ENCODE results near the gene RNASEH2C. TPM values are rescaled to one million over a fixed set of nuclear protein-coding genes. Genes with fewer than 3 reads are reported as not detected.

RNASEH2C gene
- total RNA-seq, 4 donors from 2014 or later, result 36.5 to 101 (median 62.4) TPM

- Histone ChIP-seq H3K27ac (no peak overlapping the region), H3K27me3 (no peaks in the 10 kb centered on the region), H3K9me3 (no peaks in the 10 kb centered on the region), H3K36me3 (peaks cover 0 to 67% of the 10 kb centered on the region in 2 donors), H3K4me3 (no peak overlapping the region), H3K4me1 (peaks cover 25 to 32% of the 10 kb centered on the region in 2 donors)
- TF ChIP-seq POLR2A (IDR thresholded peaks at IDR 0.05), result no peak
- TF ChIP-seq CTCF (IDR thresholded peaks at IDR 0.05 in 4 of 5, conservative IDR thresholded peaks at IDR 0.05 in 1 of 5), result no peak
- intact Hi-C loops (cut with DNase I; ENCODE audit: low total_unique reads), result no loop called here
- ATAC-seq (no peak), DNase-seq (no peak)
- in situ Hi-C loops (cut with MboI; ENCODE audit: low sequenced_read_pairs in 4 of 4), result loop anchor here (10.0 to 25.0 kb wide), 2 partner anchors 271 to 278 kb away; no protein-coding TSS in a partner anchor
Observed at GRCh38 chr11:65716302-65716701, 4.3 kb downstream of the RNASEH2C start.

GRCh38 chr11:65714433-65714832 is 6.2 kb downstream of the RNASEH2C start:
- Histone ChIP-seq H3K4me3 (no peak overlapping the region), H3K27ac (no peak overlapping the region), H3K9me3 (no peaks in the 10 kb centered on the region), H3K27me3 (no peaks in the 10 kb centered on the region), H3K36me3 (peaks cover 0 to 64% of the 10 kb centered on the region in 2 donors), H3K4me1 (peaks cover 25 to 28% of the 10 kb centered on the region in 2 donors)
- in situ Hi-C loops (cut with MboI; ENCODE audit: low sequenced_read_pairs in 4 of 4), result loop anchor here (5.0 to 25.0 kb wide), 4 partner anchors 103 to 280 kb away; no protein-coding TSS in a partner anchor
- intact Hi-C loops (cut with DNase I; ENCODE audit: low total_unique reads), result loop anchor here (5.0 kb wide), 1 partner anchor 97 kb away; the partner anchor contains the start of gene PCNX3
- no peak for DNase-seq
- no peak for ATAC-seq
- TF ChIP-seq CTCF (IDR thresholded peaks at IDR 0.05 in 4 of 5, conservative IDR thresholded peaks at IDR 0.05 in 1 of 5), result no peak
- TF ChIP-seq POLR2A (IDR thresholded peaks at IDR 0.05), result no peak

GRCh38 chr11:65713212-65713969 is 7.2 kb downstream of the RNASEH2C start:
- in situ Hi-C loops (cut with MboI; ENCODE audit: low sequenced_read_pairs in 4 of 4) (loop anchor here (5.0 to 25.0 kb wide), 4 partner anchors 104 to 281 kb away; no protein-coding TSS in a partner anchor), intact Hi-C loops (cut with DNase I; ENCODE audit: low total_unique reads) (loop anchor here (2.0 to 5.0 kb wide), 2 partner anchors 67 to 96 kb away; partner anchors contain the start of genes AP5B1 and PCNX3)
- TF ChIP-seq POLR2A (IDR thresholded peaks at IDR 0.05) (no peak), CTCF (IDR thresholded peaks at IDR 0.05 in 4 of 5, conservative IDR thresholded peaks at IDR 0.05 in 1 of 5) (no peak)
- Histone ChIP-seq H3K36me3 (peaks cover 0 to 54% of the 10 kb centered on the region in 2 donors), H3K9me3 (no peaks in the 10 kb centered on the region), H3K27me3 (no peaks in the 10 kb centered on the region), H3K4me3 (peak overlapping the region in 3 of 4 donors; percentile 73 to 97 (median 77)), H3K4me1 (peaks cover 15 to 18% of the 10 kb centered on the region in 2 donors), H3K27ac (peak overlapping the region; percentile 96 to 100 (median 99))
- ATAC-seq, result no peak
- no peak for DNase-seq

- Histone ChIP-seq H3K36me3 (peaks cover 0 to 47% of the 10 kb centered on the region in 2 donors), H3K4me1 (peaks cover 15 to 18% of the 10 kb centered on the region in 2 donors), H3K4me3 (peak overlapping the region; percentile 73 to 97 (median 84)), H3K27me3 (no peaks in the 10 kb centered on the region), H3K27ac (peak overlapping the region; percentile 96 to 100 (median 99)), H3K9me3 (no peaks in the 10 kb centered on the region)
- DNase-seq (no peak), ATAC-seq (no peak)
- in situ Hi-C loops (cut with MboI; ENCODE audit: low sequenced_read_pairs in 4 of 4), result loop anchor here (5.0 to 25.0 kb wide), 4 partner anchors 105 to 282 kb away; no protein-coding TSS in a partner anchor
- intact Hi-C loops (cut with DNase I; ENCODE audit: low total_unique reads), result loop anchor here (1.0 to 5.0 kb wide), 6 partner anchors 8 to 147 kb away; partner anchors contain the start of genes AP5B1, PCNX3 and RNASEH2C
- TF ChIP-seq POLR2A (IDR thresholded peaks at IDR 0.05) (no peak), CTCF (IDR thresholded peaks at IDR 0.05 in 4 of 5, conservative IDR thresholded peaks at IDR 0.05 in 1 of 5) (no peak)
Observed at GRCh38 chr11:65712633-65713076, 7.9 kb downstream of the RNASEH2C start.

Data from gastrocnemius medialis (tissue), 4 donors.